ENCODE data around the gene CELSR3.

DNA sequence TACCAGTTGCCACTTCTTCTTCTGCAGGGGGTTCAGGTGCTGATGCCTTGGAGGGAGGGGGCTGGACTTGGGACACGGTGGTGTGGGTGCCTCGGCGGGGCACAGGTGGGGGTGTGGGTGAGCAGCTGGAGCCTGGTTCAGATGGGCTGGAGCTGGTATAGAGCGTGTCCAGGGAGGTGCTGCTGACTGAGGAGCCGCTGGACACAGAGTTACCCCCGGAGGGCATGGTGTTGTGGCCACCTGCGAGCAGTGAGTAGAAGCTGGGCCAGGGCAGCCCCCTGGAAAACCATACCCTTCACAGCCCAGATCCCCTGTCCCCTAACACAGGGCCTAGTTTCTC, 18.8 kb upstream of the CELSR3 start:
- no peak for TF ChIP-seq CREB1 (IDR thresholded peaks at IDR 0.05; ENCODE audit: low read depth)
- TF ChIP-seq YY1 (IDR thresholded peaks at IDR 0.05; ENCODE audit: low read depth): no peak
- no peak for TF ChIP-seq MAX (IDR thresholded peaks at IDR 0.05)
- TF ChIP-seq CEBPB (IDR thresholded peaks at IDR 0.05): no peak
- TF ChIP-seq TAF1 (IDR thresholded peaks at IDR 0.05; ENCODE audit: low read depth): no peak
- no peak for TF ChIP-seq EP300 (IDR thresholded peaks at IDR 0.05; ENCODE audit: borderline replicate concordance)
- no peak for TF ChIP-seq RAD21 (IDR thresholded peaks at IDR 0.05; ENCODE audit: low read depth)
- no peak for TF ChIP-seq NFIC (IDR thresholded peaks at IDR 0.05)
- TF ChIP-seq, protein P1, sequence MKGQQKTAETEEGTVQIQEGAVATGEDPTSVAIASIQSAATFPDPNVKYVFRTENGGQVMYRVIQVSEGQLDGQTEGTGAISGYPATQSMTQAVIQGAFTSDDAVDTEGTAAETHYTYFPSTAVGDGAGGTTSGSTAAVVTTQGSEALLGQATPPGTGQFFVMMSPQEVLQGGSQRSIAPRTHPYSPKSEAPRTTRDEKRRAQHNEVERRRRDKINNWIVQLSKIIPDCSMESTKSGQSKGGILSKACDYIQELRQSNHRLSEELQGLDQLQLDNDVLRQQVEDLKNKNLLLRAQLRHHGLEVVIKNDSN (IDR thresholded peaks at IDR 0.05): no peak
- no peak for TF ChIP-seq ZBTB7A (IDR thresholded peaks at IDR 0.05; ENCODE audit: low read depth)
- TF ChIP-seq, protein P2, sequence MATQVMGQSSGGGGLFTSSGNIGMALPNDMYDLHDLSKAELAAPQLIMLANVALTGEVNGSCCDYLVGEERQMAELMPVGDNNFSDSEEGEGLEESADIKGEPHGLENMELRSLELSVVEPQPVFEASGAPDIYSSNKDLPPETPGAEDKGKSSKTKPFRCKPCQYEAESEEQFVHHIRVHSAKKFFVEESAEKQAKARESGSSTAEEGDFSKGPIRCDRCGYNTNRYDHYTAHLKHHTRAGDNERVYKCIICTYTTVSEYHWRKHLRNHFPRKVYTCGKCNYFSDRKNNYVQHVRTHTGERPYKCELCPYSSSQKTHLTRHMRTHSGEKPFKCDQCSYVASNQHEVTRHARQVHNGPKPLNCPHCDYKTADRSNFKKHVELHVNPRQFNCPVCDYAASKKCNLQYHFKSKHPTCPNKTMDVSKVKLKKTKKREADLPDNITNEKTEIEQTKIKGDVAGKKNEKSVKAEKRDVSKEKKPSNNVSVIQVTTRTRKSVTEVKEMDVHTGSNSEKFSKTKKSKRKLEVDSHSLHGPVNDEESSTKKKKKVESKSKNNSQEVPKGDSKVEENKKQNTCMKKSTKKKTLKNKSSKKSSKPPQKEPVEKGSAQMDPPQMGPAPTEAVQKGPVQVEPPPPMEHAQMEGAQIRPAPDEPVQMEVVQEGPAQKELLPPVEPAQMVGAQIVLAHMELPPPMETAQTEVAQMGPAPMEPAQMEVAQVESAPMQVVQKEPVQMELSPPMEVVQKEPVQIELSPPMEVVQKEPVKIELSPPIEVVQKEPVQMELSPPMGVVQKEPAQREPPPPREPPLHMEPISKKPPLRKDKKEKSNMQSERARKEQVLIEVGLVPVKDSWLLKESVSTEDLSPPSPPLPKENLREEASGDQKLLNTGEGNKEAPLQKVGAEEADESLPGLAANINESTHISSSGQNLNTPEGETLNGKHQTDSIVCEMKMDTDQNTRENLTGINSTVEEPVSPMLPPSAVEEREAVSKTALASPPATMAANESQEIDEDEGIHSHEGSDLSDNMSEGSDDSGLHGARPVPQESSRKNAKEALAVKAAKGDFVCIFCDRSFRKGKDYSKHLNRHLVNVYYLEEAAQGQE (IDR thresholded peaks at IDR 0.05; ENCODE audit: low read depth): no peak
